HepG2 (cell line): ENCODE measurements around the gene IL12A. TPM values are rescaled to one million over a fixed set of nuclear protein-coding genes. Genes with fewer than 3 reads are reported as not detected.
A peak's percentile ranks its signal among the peaks of the same experiment; 100 is the strongest.

Experiments
- ATAC-seq: fragments of 200-7000 bp; cut with Tn5 transposase; 3 replicates; pipeline ENCODE4 v1.9.1; 2020; ENCODE audit warnings: mild to moderate bottlenecking, moderate library complexity
- BruUV-seq: library from RNA; stranded (reverse); fragments of 400-500 nt; replicated peaks from 2 replicates; lab custom pipeline; 2021; lab: Mats Ljungman, UMichigan
- CTCF ChIA-PET: fragments of 300-600 bp; formaldehyde crosslinking; extraction: SDS; loops from one replicate; lab custom pipeline; 2021; ENCODE audit warnings: low total read pairs, inconsistent platforms, low intra/inter-chr PET ratio; lab: Yijun Ruan, JAX
- POLR2A ChIA-PET: fragments of 350-600 bp; sonication (Branson Sonifier 250); formaldehyde crosslinking; loops from one replicate; lab custom pipeline; 2020; ENCODE audit warnings: antibody characterized with exemption, inconsistent platforms; lab: Yijun Ruan, JAX
- DNase-seq: peaks from one replicate; pipeline ENCODE4 v3.0.0-alpha.2; 2015; ENCODE audit warnings: low spot score
- FAIRE-seq: peaks from 3 replicates; lab custom pipeline; 2011; peaks lifted over from hg19 to GRCh38; lab: Jason Lieb, UNC
- H2AFZ ChIP-seq: one replicate; pipeline ENCODE4 v1.6.1; 2011; ENCODE audit warnings: low read length, inconsistent platforms
- H3K27ac ChIP-seq: fragments of 300-600 bp; 3 replicates; pipeline ENCODE4 v1.8.0; 2011; ENCODE audit warnings: mixed run types, mild to moderate bottlenecking, mixed read lengths, low read length, inconsistent platforms; ENCODE audit not compliant: insufficient read depth; ENCODE audit errors: extremely low read length
- H3K27me3 ChIP-seq, 2 experiments: fragments of 200-600 bp in 1 of 2; 2 replicates in 1 of 2; 3 replicates in 1 of 2; pipeline versions ENCODE4 v1.6.0 to v1.8.0; 2011; ENCODE audit warnings: low read length in 2 of 2, mild to moderate bottlenecking in 2 of 2, moderate library complexity in 2 of 2, inconsistent platforms in 1 of 2; ENCODE audit not compliant: insufficient read depth in 2 of 2, control insufficient read depth in 1 of 2
- H3K36me3 ChIP-seq, 2 experiments: fragments of 200-600 bp in 1 of 2; replicated peaks in 1 of 2; 2 replicates in 1 of 2; 3 replicates in 1 of 2; pipeline versions ENCODE4 v1.5.1 to v1.8.0; 2011; ENCODE audit warnings: low read length in 2 of 2, inconsistent platforms in 1 of 2; ENCODE audit not compliant: insufficient read depth in 2 of 2, control insufficient read depth in 1 of 2
- H3K4me1 ChIP-seq: 2 replicates; pipeline ENCODE4 v1.5.1; 2012; ENCODE audit warnings: low read length, inconsistent platforms; ENCODE audit not compliant: insufficient read depth
- H3K4me2 ChIP-seq: 2 replicates; pipeline ENCODE4 v1.6.0; 2011; ENCODE audit warnings: low read depth, low read length, inconsistent platforms
- H3K4me3 ChIP-seq, 3 experiments: fragments of 200-600 bp in 1 of 3; sonication (generic), shearing (Covaris generic) in 1 of 3; replicated peaks in 1 of 3; 2 replicates each; pipeline ENCODE4 v1.5.1; 2011 to 2016; ENCODE audit warnings: low read length in 3 of 3, inconsistent platforms in 2 of 3, low read depth in 2 of 3, mild to moderate bottlenecking in 2 of 3, control low read depth in 1 of 3, mixed read lengths in 1 of 3; ENCODE audit not compliant: insufficient read depth in 1 of 3
- H3K79me2 ChIP-seq: one replicate; pipeline ENCODE4 v1.6.1; 2011; ENCODE audit warnings: low read length, inconsistent platforms; ENCODE audit not compliant: insufficient read depth
- H3K9ac ChIP-seq: 2 replicates; pipeline ENCODE4 v1.6.0; 2011; ENCODE audit warnings: mild to moderate bottlenecking, low read depth, low read length, inconsistent platforms; ENCODE audit not compliant: insufficient read depth
- H3K9me3 ChIP-seq: 2 replicates; pipeline ENCODE4 v1.5.1; 2012; ENCODE audit warnings: mild to moderate bottlenecking, low read length
- H4K20me1 ChIP-seq: 2 replicates; pipeline ENCODE4 v1.6.0; 2011; ENCODE audit warnings: inconsistent platforms, mild to moderate bottlenecking, low read length, moderate library complexity; ENCODE audit not compliant: insufficient read depth
- ARHGAP35 ChIP-seq: sonication (generic); formaldehyde crosslinking; IDR thresholded peaks from 2 replicates; pipeline ENCODE4 v1.9.0; 2022; ENCODE audit warnings: mild to moderate bottlenecking, inconsistent platforms, moderate library complexity, missing genetic modification reagents, borderline replicate concordance
- CEBPB ChIP-seq: IDR thresholded peaks from 2 replicates; pipeline ENCODE4 v1.6.1; 2011; ENCODE audit warnings: low read depth, low read length, improper control_type of control experiment, borderline replicate concordance
- FLYWCH1 ChIP-seq: sonication (generic); formaldehyde crosslinking; IDR thresholded peaks from 2 replicates; pipeline ENCODE4 v1.8.1; 2023; ENCODE audit warnings: mild to moderate bottlenecking, missing genetic modification reagents
- IRX3 ChIP-seq: sonication (generic); formaldehyde crosslinking; IDR thresholded peaks from 2 replicates; pipeline ENCODE4 v1.8.1; 2023; ENCODE audit warnings: mild to moderate bottlenecking, low read depth, missing genetic modification reagents, borderline replicate concordance
- LCORL ChIP-seq, 2 experiments: fragments of 450-650 bp in 1 of 2; sonication (generic) in 1 of 2; formaldehyde crosslinking in 1 of 2; IDR thresholded peaks; 2 replicates each; pipeline versions ENCODE4 v1.5.0 to v1.6.1; 2017 to 2020; ENCODE audit warnings: antibody characterized with exemption in 1 of 2, missing genetic modification reagents in 1 of 2
- NFE2 ChIP-seq: sonication (generic); formaldehyde crosslinking; IDR thresholded peaks from 2 replicates; pipeline ENCODE4 v1.4.0; 2020; ENCODE audit warnings: missing genetic modification reagents
- NR0B2 ChIP-seq: sonication (generic); formaldehyde crosslinking; IDR thresholded peaks from 2 replicates; pipeline ENCODE4 v1.4.0; 2020; ENCODE audit warnings: mild to moderate bottlenecking, missing genetic modification reagents
- SAFB2 ChIP-seq: sonication (generic); formaldehyde crosslinking; IDR thresholded peaks from 2 replicates; pipeline ENCODE4 v1.5.1; 2020; ENCODE audit warnings: missing genetic modification reagents, low read depth, mild to moderate bottlenecking, borderline replicate concordance
- SP2 ChIP-seq: sonication (generic); formaldehyde crosslinking; IDR thresholded peaks from 2 replicates; pipeline ENCODE4 v1.5.1; 2020; ENCODE audit warnings: mild to moderate bottlenecking, missing genetic modification reagents
- TGIF2 ChIP-seq: IDR thresholded peaks from 2 replicates; pipeline ENCODE4 v1.6.1; 2016; ENCODE audit warnings: control low read depth, missing compliant biosample characterization
- ZNF232 ChIP-seq: sonication (generic); formaldehyde crosslinking; IDR thresholded peaks from 2 replicates; pipeline ENCODE4 v1.4.0; 2020; ENCODE audit warnings: missing genetic modification reagents, borderline replicate concordance
- WGBS: methylation state at CpG from one replicate; pipeline ENCODE4 v1.1.6; 2017; ENCODE audit warnings: low lambda C conversion rate; 5-methylcytosine and 5-hydroxymethylcytosine counted together
- in situ Hi-C: cut with HindIII; loops from 2 replicates; pipeline ENCODE4 v1.10.0; 2017; ENCODE audit warnings: low pct_unique_long_range_greater_than_20kb; ENCODE audit not compliant: extremely low pct_ligation_motif_present
- intact Hi-C: fragments of 100-400 bp; cut with micrococcal nuclease; formaldehyde crosslinking; loops from one replicate; pipeline ENCODE4 v1.10.0; 2022; ENCODE audit not compliant: unreplicated experiment
- polyA plus RNA-seq, 8 experiments: library from polyadenylated mRNA; depleted of rRNA in 3 of 8; stranded (reverse) in 7 of 8; unstranded in 1 of 8; fragments of >200 nt; fragmentation: Illumina TruSeq in 4 of 8; extraction: Trizol in 4 of 8; gene quantifications; 2 replicates each; pipeline versions ENCODE4 v1.2.1 to v1.2.3, GENCODE V29; 2011 to 2016; ENCODE audit warnings: low read depth in 4 of 8, missing spikeins in 1 of 8, mixed read lengths in 1 of 8; ENCODE audit not compliant: insufficient read depth in 1 of 8
- total RNA-seq, 5 experiments: library from RNA; depleted of rRNA; stranded (reverse); fragments of >200 nt; fragmentation: Illumina TruSeq; extraction: Trizol; gene quantifications; 2 replicates each; pipeline ENCODE4 v1.2.3, GENCODE V29; 2016; ENCODE audit warnings: low read depth in 1 of 5
- TF ChIP-seq, protein P1 (sequence below): sonication (generic); formaldehyde crosslinking; IDR thresholded peaks from 2 replicates; pipeline ENCODE4 v1.4.0; 2020; ENCODE audit warnings: missing genetic modification reagents

Gene IL12A
- total and polyA plus RNA-seq, 2 of the 13 experiments (the other 11 are each of a cell fraction or from before 2014, with no cell fraction given): 0.36 to 1.1 TPM

DNA sequence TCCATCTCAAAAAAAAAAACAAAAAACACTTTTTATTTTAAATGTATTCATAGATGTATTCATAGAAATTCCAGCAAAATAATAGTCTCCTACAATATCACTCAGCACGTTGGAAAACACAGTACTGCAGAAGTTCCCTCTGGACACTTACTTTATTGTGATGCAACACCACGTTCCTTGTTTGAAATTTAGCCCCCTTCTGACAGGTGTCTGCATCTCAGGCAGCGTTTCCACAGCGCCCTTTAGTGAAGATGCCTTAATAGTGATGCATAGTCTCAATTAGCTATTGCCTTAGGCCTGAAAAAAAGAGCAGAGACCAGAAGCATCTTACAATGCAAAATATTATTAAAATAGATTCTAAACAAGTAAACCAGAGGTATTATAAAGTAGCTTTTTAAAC, 20.3 kb downstream of the IL12A start:
- Histone ChIP-seq H4K20me1 (no peaks in the 10 kb centered on the region), H3K79me2 (no peaks in the 10 kb centered on the region), H3K4me1 (no peaks in the 10 kb centered on the region), H3K36me3 (no peaks in the 10 kb centered on the region), H3K27me3 (peaks cover 0 to 2% of the 10 kb centered on the region in 2 experiments; a peak in 1 of 5 replicates), H3K4me3 (no peak overlapping the region), H2AFZ (no peak overlapping the region), H3K27ac (no peak overlapping the region), H3K9ac (no peak overlapping the region), H3K4me2 (no peak overlapping the region), H3K9me3 (no peaks in the 10 kb centered on the region)
- intact Hi-C loops (no loop called here), in situ Hi-C loops (loop anchor here (5.0 kb wide), 1 partner anchor 127 kb away; no protein-coding TSS in a partner anchor)
- WGBS: 1% methylated on average over 4 of the region's 4 CpGs
- no peak for DNase-seq
- TF ChIP-seq CEBPB (peak; percentile 23; the same call in 1 of the 2 replicates), LCORL (IDR thresholded peaks at IDR 0.05) (no peak), LCORL (CRISPR knock-in tag; IDR thresholded peaks at IDR 0.05) (no peak)
- FAIRE-seq: no peak
- ChIA-PET POLR2A (no interaction called here), CTCF (no interaction called here)
- no peak for ATAC-seq
- no TSS peak for BruUV-seq

- no peak overlapping the region for H3K4me2 ChIP-seq
- no peaks in the 10 kb centered on the region for H3K79me2 ChIP-seq
- no peak overlapping the region for H3K27ac ChIP-seq
- intact Hi-C loops: no loop called here
- H3K4me1 ChIP-seq: no peaks in the 10 kb centered on the region
- H3K4me3 ChIP-seq: no peak overlapping the region
- H4K20me1 ChIP-seq: no peaks in the 10 kb centered on the region
- ChIA-PET CTCF (no interaction called here), POLR2A (no interaction called here)
- peaks cover 0 to 2% of the 10 kb centered on the region in 2 experiments; a peak in 1 of 5 replicates for H3K27me3 ChIP-seq
- no peak for DNase-seq
- TF ChIP-seq NFE2 (CRISPR knock-in tag) (no peak), SAFB2 (no peak), ZNF232 (CRISPR knock-in tag) (no peak), NR0B2 (no peak), TGIF2 (CRISPR knock-in tag) (no peak), FLYWCH1 (CRISPR knock-in tag) (no peak), IRX3 (CRISPR knock-in tag) (no peak), ARHGAP35 (CRISPR knock-in tag) (no peak), SP2 (CRISPR knock-in tag) (no peak)
- TF ChIP-seq, protein P1, sequence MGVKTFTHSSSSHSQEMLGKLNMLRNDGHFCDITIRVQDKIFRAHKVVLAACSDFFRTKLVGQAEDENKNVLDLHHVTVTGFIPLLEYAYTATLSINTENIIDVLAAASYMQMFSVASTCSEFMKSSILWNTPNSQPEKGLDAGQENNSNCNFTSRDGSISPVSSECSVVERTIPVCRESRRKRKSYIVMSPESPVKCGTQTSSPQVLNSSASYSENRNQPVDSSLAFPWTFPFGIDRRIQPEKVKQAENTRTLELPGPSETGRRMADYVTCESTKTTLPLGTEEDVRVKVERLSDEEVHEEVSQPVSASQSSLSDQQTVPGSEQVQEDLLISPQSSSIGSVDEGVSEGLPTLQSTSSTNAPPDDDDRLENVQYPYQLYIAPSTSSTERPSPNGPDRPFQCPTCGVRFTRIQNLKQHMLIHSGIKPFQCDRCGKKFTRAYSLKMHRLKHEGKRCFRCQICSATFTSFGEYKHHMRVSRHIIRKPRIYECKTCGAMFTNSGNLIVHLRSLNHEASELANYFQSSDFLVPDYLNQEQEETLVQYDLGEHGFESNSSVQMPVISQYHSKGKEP (CRISPR knock-in tag): no peak
- FAIRE-seq: no peak
- in situ Hi-C loops: loop anchor here (5.0 kb wide), 1 partner anchor 127 kb away; no protein-coding TSS in a partner anchor
- BruUV-seq: no TSS peak
- no peak for ATAC-seq
- H3K9me3 ChIP-seq: no peaks in the 10 kb centered on the region
- no peak overlapping the region for H2AFZ ChIP-seq
- H3K36me3 ChIP-seq: no peaks in the 10 kb centered on the region
- H3K9ac ChIP-seq: no peak overlapping the region
Measured at GRCh38 chr3:160009525-160009924, 20.9 kb downstream of the IL12A start.
